Vagina (tissue), 2 donors: ENCODE data around the gene DGKI. TPM values are rescaled to one million over a fixed set of nuclear protein-coding genes. Genes with fewer than 3 reads are reported as not detected.

Source experiments
- DNase-seq, 2 donors: peaks; one replicate each; pipeline ENCODE4 v3.0.0-alpha.2; 2017; ENCODE audit errors: extremely low spot score in 2 of 2
- H3K27ac ChIP-seq: fragments of 200-600 bp; sonication (generic); one replicate; pipeline ENCODE4 v1.5.1; 2019
- H3K27me3 ChIP-seq: fragments of 200-600 bp; sonication (generic); one replicate; pipeline ENCODE4 v1.5.1; 2019
- H3K36me3 ChIP-seq, 2 donors: fragments of 200-600 bp; sonication (generic); one replicate each; pipeline ENCODE4 v1.5.1; 2017 to 2019
- H3K4me1 ChIP-seq: fragments of 200-600 bp; sonication (generic); one replicate; pipeline ENCODE4 v1.5.1; 2019
- H3K4me3 ChIP-seq, 2 donors: fragments of 200-600 bp; sonication (generic); 1 replicate in 1 of 2; 2 replicates in 1 of 2; pipeline ENCODE4 v1.5.1; 2016 to 2019
- H3K9me3 ChIP-seq: fragments of 200-600 bp; sonication (generic); one replicate; pipeline ENCODE4 v1.5.1; 2019
- CTCF ChIP-seq, 3 experiments: fragments of 450-650 bp in 2 of 3; fragments of 200-600 bp in 1 of 3; sonication (generic) in 1 of 3; IDR thresholded peaks; one replicate each; pipeline ENCODE4 v1.5.1; 2017 to 2019; ENCODE audit warnings: antibody characterized with exemption in 3 of 3, mild to moderate bottlenecking in 2 of 3, moderate library complexity in 2 of 3
- POLR2A ChIP-seq, 2 donors: fragments of 450-650 bp; IDR thresholded peaks; one replicate each; pipeline ENCODE4 v1.6.1; 2017; ENCODE audit warnings: antibody characterized with exemption in 2 of 2, mild to moderate bottlenecking in 2 of 2, moderate library complexity in 2 of 2
- POLR2AphosphoS5 ChIP-seq, 2 donors: sonication (generic); formaldehyde crosslinking; IDR thresholded peaks; one replicate each; pipeline ENCODE4 v1.9.0; 2017; ENCODE audit warnings: antibody characterized with exemption in 2 of 2, mild to moderate bottlenecking in 2 of 2, low read depth in 1 of 2; ENCODE audit not compliant: insufficient read depth in 1 of 2
- intact Hi-C: fragments of 100-400 bp; cut with DNase I; formaldehyde crosslinking; loops from one replicate; pipeline ENCODE4 v1.15.1; 2023
- total RNA-seq: library from RNA; depleted of rRNA; stranded (reverse); fragments of >200 nt; gene quantifications from one replicate; pipeline ENCODE4 v1.2.3, GENCODE V29; 2016

DGKI gene
- total RNA-seq, 1 donor from 2014 or later, result 1.2 TPM

GRCh38 chr7:137625197-137625596 lies 221.6 kb downstream of the DGKI start:
- Histone ChIP-seq H3K9me3 (no peaks in the 10 kb centered on the region), H3K4me3 (no peak overlapping the region), H3K4me1 (no peaks in the 10 kb centered on the region), H3K27me3 (no peaks in the 10 kb centered on the region), H3K27ac (no peak overlapping the region), H3K36me3 (no peaks in the 10 kb centered on the region)
- no peak for DNase-seq
- TF ChIP-seq POLR2AphosphoS5 (IDR thresholded peaks at IDR 0.05; ENCODE audit: insufficient read depth in 1 of 2, low read depth in 1 of 2) (no peak), CTCF (IDR thresholded peaks at IDR 0.05) (no peak), POLR2A (IDR thresholded peaks at IDR 0.05) (no peak)
- intact Hi-C loops, result no loop called here

- TF ChIP-seq POLR2A (IDR thresholded peaks at IDR 0.05), result no peak
- no peak for TF ChIP-seq POLR2AphosphoS5 (IDR thresholded peaks at IDR 0.05; ENCODE audit: insufficient read depth in 1 of 2, low read depth in 1 of 2)
- no peak for TF ChIP-seq CTCF (IDR thresholded peaks at IDR 0.05)
- H3K4me1 ChIP-seq, result no peaks in the 10 kb centered on the region
- no peaks in the 10 kb centered on the region for H3K27me3 ChIP-seq
- H3K9me3 ChIP-seq, result no peaks in the 10 kb centered on the region
- H3K27ac ChIP-seq, result no peak overlapping the region
- H3K36me3 ChIP-seq, result no peaks in the 10 kb centered on the region
- no peak overlapping the region for H3K4me3 ChIP-seq
- intact Hi-C loops, result no loop called here
- DNase-seq, result no peak
Observed at GRCh38 chr7:137619181-137619580, 227.6 kb downstream of the DGKI start.

GRCh38 chr7:137618748-137619147 lies 228.0 kb downstream of the DGKI start:
- intact Hi-C loops, result no loop called here
- H3K4me3 ChIP-seq, result no peak overlapping the region
- no peaks in the 10 kb centered on the region for H3K4me1 ChIP-seq
- H3K27ac ChIP-seq, result no peak overlapping the region
- no peaks in the 10 kb centered on the region for H3K36me3 ChIP-seq
- TF ChIP-seq POLR2A (IDR thresholded peaks at IDR 0.05), result no peak
- no peak for TF ChIP-seq POLR2AphosphoS5 (IDR thresholded peaks at IDR 0.05; ENCODE audit: insufficient read depth in 1 of 2, low read depth in 1 of 2)
- TF ChIP-seq CTCF (IDR thresholded peaks at IDR 0.05), result no peak
- H3K27me3 ChIP-seq, result no peaks in the 10 kb centered on the region
- DNase-seq, result no peak
- no peaks in the 10 kb centered on the region for H3K9me3 ChIP-seq

- Histone ChIP-seq H3K4me1 (no peaks in the 10 kb centered on the region), H3K27me3 (no peaks in the 10 kb centered on the region), H3K36me3 (no peaks in the 10 kb centered on the region), H3K9me3 (no peaks in the 10 kb centered on the region), H3K4me3 (no peak overlapping the region), H3K27ac (no peak overlapping the region)
- intact Hi-C loops, result no loop called here
- no peak for DNase-seq
- TF ChIP-seq POLR2AphosphoS5 (IDR thresholded peaks at IDR 0.05; ENCODE audit: insufficient read depth in 1 of 2, low read depth in 1 of 2) (no peak), CTCF (IDR thresholded peaks at IDR 0.05) (no peak), POLR2A (IDR thresholded peaks at IDR 0.05) (no peak)
Observed at GRCh38 chr7:137613006-137613525, 233.7 kb downstream of the DGKI start.

- intact Hi-C loops, result no loop called here
- DNase-seq, result no peak
- no peaks in the 10 kb centered on the region for H3K27me3 ChIP-seq
- no peaks in the 10 kb centered on the region for H3K4me1 ChIP-seq
- H3K27ac ChIP-seq, result no peak overlapping the region
- H3K9me3 ChIP-seq, result no peaks in the 10 kb centered on the region
- TF ChIP-seq CTCF (IDR thresholded peaks at IDR 0.05) (no peak), POLR2AphosphoS5 (IDR thresholded peaks at IDR 0.05; ENCODE audit: insufficient read depth in 1 of 2, low read depth in 1 of 2) (no peak), POLR2A (IDR thresholded peaks at IDR 0.05) (no peak)
- no peaks in the 10 kb centered on the region for H3K36me3 ChIP-seq
- no peak overlapping the region for H3K4me3 ChIP-seq
Observed at GRCh38 chr7:137611606-137612005, 235.2 kb downstream of the DGKI start.
